ENCODE data around the gene UCP2.

Gene UCP2

GRCh38 chr11:73968356-73968966, 14.2 kb downstream of the UCP2 start:
- no peak for DNase-seq

- DNase-seq: no peak
Observed at GRCh38 chr11:73965764-73966121, 16.9 kb downstream of the UCP2 start.

DNA sequence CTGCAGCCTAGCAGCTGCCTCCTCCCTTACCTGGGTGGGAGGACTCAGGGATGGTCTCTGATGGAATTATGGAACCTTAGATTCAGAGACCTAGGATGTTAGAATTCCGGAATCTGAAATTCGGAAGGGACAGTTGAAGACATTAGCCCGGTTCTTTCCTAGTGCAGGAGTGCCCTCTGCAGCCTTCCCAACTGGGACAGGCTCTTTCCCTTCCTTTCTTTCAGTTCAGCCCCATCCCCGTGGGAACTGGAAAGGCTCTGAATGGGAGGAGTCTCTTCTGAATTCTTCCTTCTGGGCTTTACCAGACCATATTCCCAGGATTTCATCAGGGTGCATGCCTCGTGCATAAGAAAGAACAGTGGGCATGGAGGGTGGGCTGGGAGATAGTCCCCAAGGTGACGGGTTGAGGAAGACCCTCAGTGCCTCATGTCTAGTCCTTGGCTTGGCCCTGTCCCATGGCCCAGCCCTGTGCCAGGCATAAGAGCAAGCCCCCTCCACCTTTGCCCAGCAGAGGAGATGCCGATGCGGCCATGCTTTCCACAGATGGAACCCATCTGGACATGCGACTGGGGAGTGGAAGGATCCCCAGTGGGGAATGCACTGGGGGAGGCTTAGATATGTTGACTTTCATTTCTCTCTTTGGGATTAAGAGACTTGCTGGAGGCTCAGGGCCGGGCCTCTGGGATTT, 17.4 kb downstream of the UCP2 start:
- DNase-seq: no peak

DNA sequence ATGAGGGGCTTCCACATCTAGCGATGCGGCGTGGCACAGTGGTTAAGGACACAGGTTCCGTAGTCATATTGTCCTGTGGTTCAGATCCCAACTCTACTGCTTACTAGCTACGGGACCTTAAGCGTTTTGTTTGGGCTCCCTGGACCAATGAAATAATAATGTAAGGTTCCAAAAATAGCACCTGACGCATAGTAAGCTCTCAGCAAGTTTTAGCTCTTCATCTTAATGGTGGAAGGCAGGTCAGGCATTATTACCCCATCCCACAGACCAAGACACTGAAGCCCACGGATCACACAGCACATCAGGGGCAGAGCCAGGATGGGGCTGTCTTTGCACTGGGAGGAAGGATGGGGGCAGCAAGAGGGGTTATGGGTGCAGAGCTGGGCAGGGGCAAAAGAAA, 18.8 kb downstream of the UCP2 start:
- no peak for DNase-seq

DNA sequence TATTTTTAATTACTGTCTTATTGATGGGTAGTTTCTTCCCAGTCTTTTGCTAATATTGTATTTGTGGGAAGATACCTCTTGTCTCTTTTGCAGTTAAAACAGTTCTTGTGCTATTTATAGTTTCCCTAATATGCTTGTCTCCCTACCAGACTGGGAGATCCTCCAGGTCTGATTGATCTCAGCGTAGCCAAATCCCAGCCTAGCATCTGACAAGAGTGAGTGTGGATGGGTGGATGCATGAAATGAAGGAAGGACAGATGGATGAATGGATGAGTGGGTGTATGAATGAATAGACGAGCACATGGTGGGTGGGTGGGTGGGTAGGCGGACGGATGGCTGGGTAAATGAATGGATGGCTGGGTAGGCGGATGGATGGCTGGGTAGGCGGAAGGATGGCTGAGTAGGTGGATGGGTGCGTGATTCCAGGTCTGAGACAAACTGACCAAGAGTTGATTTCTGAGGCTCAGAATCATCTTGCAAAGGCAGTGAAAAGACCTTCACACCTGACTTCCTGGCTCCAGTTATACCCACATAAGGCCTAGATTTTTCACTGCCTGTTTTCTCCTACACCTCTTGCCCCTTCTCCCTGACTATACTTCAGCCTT, 20.4 kb downstream of the UCP2 start:
- no peak for DNase-seq

DNA sequence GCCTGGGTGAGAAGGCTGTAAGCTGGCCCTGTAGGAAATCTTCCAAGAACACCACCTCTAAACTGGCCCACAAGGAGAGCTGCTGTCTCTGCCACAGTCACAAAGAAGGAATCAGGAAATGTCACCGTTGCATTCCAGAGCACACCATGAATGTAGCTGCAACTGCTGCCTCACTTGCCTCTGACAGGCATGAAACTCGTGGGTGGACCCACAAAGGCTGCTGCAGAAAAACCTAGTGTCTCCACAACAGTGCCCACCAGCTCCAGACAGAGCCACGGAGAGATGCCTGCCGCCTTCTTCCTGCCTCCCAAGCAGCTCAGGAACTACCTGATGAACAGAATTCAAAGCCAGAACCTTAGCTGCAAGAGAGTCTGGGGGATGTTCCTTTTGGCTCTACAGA, 21.3 kb downstream of the UCP2 start:
- DNase-seq: no peak

GRCh38 chr11:73958521-73959141, 24.0 kb downstream of the UCP2 start:
- no peak for DNase-seq

- no peak for DNase-seq
Observed at GRCh38 chr11:73957654-73958361, 24.8 kb downstream of the UCP2 start.

DNA sequence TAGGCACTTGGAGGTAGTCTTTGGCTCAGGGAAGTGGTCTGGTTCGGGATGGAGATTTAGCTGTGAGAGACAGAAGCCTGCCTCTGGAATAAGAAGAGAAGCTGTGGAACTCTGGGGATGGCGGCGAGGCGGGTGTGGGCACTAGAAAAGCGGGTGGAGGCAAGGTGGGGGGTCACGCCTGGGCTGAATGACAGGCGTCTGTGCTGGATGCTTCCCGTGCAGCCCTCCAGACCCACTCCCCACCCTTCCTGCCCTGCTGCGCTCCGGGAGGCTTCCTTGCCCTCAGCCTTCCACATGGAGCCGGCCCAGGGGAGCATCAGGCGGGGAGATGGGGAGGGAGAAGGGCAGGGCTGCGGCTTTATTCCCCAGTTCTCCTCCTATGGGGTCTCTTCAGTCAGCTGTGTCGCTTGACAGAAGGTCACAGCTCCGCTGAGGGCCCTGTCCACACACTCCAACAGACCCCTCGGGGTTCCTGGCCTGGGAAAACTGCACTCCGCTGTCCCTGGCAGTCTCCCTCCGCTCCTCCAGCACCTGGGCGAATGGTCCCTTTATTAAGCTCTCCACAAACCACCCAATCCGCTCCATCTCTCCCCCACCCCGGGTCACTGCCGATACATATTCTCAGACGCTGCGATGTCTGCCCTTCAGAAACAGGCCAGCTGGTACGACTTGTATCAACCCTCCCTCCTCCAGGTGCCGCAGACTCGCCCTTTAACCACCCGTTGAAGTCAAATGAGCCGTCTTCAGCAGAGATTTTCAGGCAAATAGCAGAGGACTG, 25.6 kb downstream of the UCP2 start:
- DNase-seq: no peak

- no peak for DNase-seq
Observed at GRCh38 chr11:73951797-73952196, 30.8 kb downstream of the UCP2 start.

DNA sequence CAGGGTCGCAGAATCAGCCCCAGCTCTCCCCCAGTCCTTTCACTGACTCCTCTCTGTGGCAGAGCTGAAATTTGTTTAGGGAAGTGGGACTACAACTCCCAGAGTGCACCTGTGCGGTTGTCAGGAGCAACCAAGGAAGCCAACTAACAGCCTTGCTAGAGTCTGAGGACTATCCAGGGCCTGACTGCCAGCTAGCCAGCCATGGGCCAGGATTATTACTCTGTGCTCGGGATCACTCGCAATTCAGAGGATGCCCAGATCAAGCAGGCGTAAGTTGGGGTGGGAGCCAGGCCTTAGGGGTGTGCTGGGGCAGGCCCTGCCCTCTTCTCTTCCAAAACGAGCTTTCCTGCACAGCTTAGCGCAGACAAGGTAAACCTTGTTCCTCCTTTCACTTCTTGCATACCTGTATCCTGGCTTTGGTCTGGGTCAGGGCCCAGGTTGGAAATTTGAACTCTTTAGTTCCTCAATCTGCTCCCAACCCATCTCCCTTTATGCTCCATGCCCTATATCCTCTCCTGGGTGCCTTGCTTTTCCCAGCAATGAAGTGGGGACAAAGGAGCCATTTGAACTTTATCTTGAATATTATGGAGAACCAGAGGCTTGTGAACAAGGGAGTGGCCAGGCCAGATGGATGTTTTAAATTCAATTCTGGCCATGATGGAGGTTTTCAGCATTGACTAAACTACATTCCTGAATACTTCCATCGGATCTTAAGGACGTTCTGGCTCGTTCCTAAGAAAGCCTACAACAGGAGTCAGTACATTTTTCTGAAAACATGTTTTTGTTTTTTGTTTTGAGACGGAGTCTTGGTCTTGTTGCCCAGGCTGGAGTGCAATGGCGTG, 31.6 kb downstream of the UCP2 start, which contains the start of gene DNAJB13:
DNAJB13 (plus strand) TSS at position 158 of the 842 bp plus-strand sequence; CDS start at position 202, 44 bp downstream.
- DNase-seq: peak in 1 of 2 experiments; percentile 44

GRCh38 chr11:73949912-73950311, 32.7 kb downstream of the UCP2 start:
- DNase-seq: no peak

GRCh38 chr11:73949246-73949645, 33.4 kb downstream of the UCP2 start:
- DNase-seq: no peak

- no peak for DNase-seq
Observed at GRCh38 chr11:73946798-73947458, 35.7 kb downstream of the UCP2 start.

- DNase-seq: no peak
Observed at GRCh38 chr11:73945396-73945795, 37.2 kb downstream of the UCP2 start.

- DNase-seq: no peak
Observed at GRCh38 chr11:73944901-73945300, 37.7 kb downstream of the UCP2 start.

DNA sequence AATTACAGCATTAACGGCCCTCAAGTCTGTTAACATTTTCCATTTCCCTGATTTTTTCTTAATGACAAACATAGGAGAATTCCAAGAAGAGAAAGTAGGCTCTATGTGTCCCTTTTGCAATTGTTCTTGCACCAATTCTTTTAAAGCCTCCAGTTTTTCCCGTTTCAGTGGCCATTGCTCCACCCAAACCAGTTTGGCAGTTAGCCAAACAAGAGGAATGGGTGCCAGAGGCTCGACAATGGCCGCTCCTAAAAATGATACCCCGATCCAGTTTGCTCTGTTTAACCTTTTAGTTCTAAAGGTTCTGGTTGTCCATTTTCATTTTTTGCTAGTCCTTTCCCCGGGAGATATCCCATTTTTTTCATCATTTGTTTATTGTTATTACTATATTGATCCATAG, 38.6 kb downstream of the UCP2 start:
- no peak for DNase-seq

DNA sequence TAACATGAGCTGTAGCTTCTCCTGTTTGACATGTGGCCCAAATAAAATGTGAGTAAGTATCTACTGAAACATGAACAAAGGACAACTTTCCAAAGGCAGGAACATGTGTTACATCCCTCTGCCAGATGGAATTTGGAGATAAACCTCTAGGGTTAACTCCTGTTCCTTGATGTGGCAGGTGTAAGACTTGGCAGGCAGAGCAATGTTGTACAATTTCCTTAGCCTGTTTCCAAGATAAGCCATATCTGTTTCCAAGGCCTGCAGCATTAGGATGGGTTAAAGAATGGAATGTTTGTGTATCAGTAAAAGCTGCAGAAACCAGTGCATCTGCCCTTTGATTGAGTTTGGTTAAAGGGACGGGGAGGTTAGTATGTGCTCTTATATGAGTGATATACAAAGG, 40.6 kb downstream of the UCP2 start:
- DNase-seq: no peak

DNA sequence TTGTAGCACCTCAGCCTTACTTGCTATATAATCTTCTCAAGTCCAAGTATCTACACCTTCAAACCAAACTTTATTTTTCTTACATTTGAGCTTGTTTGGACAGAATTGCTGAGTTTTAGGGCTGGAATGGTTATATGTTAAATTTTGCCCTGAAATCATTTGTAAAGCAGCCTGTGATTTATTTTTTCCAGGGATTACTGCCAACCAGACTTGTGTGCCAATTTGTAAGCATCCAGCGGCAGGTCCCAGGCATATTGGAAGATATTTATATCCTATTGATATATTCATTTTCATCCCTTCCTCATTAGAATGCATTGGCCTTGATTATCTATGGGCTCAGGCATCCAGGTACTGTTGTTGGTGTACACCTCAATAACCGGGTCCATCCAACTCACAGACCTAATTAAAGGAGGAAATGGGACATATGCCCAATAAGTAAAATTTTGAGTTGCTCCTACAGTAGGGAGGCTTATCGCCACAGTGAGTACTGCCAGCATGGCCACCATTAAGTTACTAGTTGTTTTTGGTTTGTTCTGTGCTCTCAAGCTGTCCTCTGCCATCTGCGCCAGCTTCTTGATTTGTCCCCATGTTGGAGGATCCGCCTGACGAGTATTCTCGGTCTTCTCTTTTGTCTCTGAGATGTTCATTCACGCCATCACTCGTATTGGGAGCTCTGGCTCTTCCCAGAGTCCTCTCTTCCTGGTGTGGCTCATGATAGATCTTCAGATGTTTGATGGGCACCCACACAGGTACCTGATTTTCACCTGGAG, 41.7 kb downstream of the UCP2 start:
- DNase-seq: no peak

- no peak for DNase-seq
Observed at GRCh38 chr11:73939096-73939495, 43.5 kb downstream of the UCP2 start.
